ENCODE data around the gene TARDBP. TPM values are rescaled to one million over a fixed set of nuclear protein-coding genes. Genes with fewer than 3 reads are reported as not detected.
"Not testable (repeated sequence)": the region's sequence is repeated elsewhere in the genome, so short reads cannot be mapped to it uniquely, and the experiment has no call there.

TARDBP gene
- total RNA-seq, 1 donor from 2014 or later, result 61.9 TPM

DNA sequence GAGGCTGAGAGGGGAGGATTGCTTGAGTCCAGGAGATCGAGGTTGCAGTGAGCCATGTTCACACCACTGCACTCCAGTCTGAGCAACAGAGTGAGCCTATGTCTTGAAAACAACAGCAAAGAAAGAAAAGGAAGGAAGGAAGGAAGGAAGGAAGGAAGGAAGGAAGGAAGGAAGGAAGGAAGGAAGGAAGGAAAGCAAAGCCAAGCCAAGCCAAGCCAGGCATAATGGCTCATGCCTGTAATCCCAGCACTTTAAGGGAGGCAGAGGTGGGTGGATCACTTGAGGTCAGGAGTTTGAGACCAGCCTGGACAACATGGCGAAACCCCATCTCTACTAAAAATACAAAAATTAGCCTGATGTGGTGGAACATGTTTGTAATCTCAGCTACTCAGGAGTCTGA, 20.4 kb upstream of the TARDBP start:
- DNase-seq (ENCODE audit: low read depth in 2 of 2), result not testable (repeated sequence)

DNA sequence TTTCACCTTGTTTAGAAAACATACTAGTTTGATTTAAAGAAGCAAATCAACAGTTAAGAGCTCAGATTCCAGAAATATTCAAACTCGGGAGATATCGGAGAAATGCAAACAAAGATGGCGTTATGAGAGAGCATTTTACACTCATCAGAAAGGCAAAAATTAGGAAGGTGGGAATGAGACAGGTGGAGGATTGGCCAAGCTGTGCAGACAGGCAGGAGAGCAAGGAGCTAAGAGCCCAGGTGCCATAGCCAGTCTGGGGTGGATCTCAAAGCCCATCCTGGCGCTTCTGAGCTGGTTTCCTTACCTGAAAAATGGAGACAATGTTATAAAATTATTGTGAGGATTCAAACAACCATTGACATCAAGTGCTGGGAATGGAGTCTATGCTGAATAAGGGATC, 19.6 kb upstream of the TARDBP start:
- DNase-seq (ENCODE audit: low read depth in 2 of 2), result no peak

DNA sequence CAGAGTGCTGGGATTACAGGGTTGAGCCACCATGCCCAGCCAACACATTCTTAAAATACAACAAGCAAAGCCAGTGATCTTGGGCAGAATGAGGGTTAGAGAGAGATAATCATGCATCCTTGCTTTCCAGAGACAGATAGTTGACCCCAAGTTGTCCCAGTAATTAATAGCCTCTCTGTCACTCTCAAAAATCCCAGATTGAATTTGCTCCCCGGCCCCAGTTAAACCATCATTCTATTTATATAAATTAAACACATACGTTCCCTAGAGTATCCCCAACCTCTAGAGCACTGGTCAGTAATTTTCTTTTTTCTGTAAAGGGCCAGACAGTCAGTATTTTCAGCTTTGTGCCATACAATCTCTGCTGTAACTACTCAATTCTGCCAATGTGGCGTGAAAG, 16.4 kb upstream of the TARDBP start:
- DNase-seq (ENCODE audit: low read depth in 2 of 2), result no peak

DNA sequence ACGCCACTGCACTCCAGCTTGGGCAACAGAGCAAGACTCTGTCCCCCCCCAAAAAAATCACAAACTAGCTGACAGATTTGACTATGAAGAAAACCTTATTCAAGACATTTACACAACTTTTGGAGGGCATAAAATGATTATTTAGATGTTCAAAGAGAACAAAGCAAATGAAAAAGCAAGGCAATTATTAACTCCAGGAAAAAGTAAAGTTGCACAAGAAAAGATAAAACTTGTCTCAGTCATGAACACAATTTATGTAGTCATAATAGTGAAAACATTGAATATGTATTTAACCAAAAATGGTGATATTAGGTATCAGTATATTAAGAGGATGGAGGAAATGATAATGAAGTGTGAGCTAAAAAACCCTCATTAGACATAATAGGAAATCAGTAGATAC, 11.9 kb upstream of the TARDBP start:
- no peak for DNase-seq (ENCODE audit: low read depth in 2 of 2)

DNA sequence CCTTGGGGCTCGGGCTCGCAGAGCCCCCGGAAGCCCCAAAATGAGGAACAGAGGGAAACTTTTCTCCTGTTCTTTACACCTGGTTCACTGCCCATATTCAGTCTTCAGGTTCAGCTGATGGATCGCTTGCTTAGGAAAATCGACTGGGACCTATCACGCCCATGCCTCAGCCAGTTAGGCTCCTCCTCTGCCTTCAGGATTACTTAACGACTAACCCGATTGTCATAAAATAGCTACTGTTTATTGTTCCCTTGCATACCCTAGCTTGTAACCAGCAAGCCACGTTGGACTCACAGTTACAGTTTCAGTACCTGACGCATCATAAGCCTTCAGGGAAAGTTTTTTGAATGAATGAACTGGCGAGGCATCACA, 692 bp downstream of the TARDBP start:
- DNase-seq (ENCODE audit: low read depth in 2 of 2), result no peak

DNA sequence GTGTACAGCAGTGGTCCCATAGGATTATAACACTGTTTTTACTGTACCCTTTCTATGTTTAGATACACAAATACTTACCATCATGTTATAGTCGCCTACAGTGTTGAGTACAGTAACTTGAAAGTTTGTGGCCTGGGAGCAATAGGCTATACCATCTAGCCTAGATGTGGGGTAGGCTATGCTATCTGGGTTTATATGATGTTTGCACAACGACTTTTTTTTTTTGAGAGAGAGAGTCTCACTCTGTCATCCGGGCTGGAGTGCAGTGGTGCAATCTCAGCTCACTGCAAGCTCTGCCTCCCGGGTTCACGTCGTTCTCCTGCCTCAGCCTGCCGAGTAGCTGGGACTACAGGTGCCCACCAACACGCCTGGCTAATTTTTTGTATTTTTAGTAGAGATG, 6.9 kb downstream of the TARDBP start:
- DNase-seq (ENCODE audit: low read depth in 2 of 2), result not testable (repeated sequence)

DNA sequence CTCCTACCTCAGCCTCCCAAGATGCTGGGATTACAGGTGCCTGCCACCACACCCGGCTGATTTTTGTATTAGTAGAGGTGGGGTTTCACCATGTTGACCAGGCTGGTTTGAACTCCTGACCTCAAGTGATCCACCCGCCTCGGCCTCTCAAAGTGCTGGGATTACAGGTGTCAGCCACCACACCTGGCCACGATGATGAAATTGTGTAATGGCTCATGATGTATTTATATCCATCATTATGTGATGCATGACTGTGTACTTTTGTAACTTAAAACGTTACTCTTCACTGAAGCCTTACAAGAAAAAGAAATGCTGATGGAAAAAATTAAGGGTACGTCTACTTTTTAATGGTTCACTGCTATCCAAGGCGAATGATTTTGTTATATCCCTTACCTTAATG, 7.5 kb downstream of the TARDBP start:
- no peak for DNase-seq (ENCODE audit: low read depth in 2 of 2)

DNA sequence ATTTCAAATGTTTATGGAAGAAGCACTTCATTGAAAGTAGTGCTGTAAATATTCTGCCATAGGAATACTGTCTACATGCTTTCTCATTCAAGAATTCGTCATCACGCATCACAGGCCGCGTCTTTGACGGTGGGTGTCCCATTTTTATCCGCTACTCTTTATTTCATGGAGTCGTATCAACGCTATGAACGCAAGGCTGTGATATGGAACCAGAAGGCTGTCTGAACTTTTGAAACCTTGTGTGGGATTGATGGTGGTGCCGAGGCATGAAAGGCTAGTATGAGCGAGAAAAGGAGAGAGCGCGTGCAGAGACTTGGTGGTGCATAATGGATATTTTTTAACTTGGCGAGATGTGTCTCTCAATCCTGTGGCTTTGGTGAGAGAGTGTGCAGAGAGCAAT, 10.7 kb downstream of the TARDBP start:
- no peak for DNase-seq (ENCODE audit: low read depth in 2 of 2)

DNA sequence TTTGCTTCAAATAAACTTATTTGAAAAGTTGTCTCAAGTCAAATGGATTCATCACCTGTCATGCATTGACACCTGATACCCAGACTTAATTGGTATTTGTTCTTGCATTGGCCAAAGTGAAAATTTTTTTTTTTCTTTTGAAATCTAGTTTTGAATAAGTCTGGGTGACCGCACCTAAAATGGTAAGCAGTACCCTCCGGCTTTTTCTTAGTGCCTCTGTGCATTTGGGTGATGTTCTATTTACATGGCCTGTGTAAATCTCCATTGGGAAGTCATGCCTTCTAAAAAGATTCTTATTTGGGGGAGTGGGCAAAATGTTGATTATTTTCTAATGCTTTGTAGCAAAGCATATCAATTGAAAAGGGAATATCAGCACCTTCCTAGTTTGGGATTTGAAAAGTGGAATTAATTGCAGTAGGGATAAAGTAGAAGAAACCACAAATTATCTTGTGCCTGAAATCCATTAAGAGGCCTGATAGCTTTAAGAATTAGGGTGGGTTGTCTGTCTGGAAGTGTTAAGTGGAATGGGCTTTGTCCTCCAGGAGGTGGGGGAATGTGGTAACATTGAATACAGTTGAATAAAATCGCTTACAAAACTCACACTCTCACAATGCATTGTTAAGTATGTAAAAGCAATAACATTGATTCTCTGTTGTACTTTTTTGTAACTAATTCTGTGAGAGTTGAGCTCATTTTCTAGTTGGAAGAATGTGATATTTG, 11.9 kb downstream of the TARDBP start:
- DNase-seq (ENCODE audit: low read depth in 2 of 2), result no peak

DNA sequence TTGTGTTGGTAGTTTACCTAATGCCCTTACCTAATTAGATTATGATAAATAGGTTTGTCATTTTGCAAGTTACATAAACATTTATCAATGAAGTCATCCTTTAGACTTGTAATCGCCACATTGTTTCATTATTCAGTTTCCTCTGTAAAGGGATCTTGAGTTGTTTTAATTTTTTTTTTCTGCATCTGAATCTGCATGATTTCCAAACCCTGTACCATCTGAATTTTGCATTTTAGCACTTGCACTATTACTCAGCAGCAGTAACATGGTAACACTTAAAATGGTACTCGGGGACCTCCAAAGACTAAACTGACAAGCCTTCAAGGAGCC, 12.4 kb downstream of the TARDBP start:
- no peak for DNase-seq (ENCODE audit: low read depth in 2 of 2)

DNA sequence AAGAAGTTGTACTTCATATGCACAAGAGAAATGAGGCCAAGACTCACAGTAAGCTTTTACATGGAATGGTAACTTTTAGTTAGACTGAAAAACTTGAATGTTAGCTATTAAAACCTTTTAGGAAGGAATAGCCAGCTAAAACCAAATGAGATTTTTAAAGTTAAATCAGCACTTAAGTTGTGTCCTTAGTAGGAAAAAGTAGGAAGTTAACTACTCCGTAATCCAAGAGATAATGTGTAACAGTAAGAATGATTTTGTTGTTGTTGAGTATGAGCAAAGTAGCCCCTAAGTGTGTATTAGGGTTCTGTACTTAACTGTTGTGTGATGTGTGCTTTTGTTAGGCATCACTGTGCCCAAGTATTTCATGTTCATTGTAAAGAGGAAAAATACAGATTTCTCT, 13.2 kb downstream of the TARDBP start:
- DNase-seq (ENCODE audit: low read depth in 2 of 2), result no peak

DNA sequence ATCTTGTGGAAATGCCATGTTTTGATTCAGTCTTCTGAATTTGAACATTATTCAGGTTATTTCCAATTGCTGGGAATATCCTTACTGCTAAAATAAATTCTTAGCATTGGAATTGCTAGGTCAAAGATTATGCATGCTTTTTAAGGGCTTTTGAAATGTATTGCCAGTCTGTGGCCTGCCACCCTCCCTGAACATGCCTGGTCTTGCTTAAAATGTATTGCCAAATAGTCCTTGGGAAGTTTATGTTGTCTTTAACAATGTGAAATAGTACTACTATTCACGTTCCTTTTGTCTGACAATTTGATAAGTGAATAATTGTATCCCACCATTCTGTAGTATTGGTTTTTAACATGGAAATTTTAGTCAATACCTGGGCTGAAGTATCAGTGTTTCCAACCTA, 13.6 kb downstream of the TARDBP start:
- no peak for DNase-seq (ENCODE audit: low read depth in 2 of 2)

DNA sequence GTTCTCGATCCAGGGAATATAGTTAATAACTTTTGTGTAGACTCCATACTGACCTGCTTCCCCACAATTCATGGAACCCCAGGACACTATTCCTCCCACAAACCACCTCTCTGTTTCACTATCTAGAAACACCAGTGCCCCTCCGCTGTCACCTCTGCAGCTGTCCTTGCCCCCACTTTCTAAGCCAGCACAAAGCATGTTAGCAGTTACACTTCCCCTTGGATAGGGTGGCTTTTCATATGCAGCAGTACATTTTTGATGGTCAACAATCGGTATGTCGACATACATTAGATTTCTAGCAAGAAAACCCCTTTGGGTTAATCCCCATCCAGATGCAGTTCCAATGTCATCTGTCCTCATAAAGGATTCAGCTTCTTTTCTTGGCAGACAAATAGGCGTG, 14.4 kb downstream of the TARDBP start:
- no peak for DNase-seq (ENCODE audit: low read depth in 2 of 2)

DNA sequence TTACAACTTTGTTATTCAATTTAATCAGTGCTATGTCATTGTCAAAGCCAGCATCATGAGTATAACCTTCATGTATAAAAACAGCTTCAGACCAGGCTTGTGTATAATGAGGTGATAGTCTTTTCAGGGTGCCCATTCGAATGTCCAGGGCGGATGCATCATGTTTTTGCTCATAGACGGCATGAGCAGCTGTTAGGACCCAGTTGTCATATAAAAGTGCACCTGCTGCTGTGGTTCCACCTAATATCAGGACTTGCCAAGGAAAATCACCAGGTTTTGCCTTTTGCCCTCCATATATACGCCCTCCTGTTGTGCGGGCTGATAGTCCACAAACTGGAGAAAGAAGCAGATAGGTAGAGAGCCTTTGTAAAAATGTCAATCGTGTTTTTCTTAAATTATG, 14.9 kb downstream of the TARDBP start:
- no peak for DNase-seq (ENCODE audit: low read depth in 2 of 2)

DNA sequence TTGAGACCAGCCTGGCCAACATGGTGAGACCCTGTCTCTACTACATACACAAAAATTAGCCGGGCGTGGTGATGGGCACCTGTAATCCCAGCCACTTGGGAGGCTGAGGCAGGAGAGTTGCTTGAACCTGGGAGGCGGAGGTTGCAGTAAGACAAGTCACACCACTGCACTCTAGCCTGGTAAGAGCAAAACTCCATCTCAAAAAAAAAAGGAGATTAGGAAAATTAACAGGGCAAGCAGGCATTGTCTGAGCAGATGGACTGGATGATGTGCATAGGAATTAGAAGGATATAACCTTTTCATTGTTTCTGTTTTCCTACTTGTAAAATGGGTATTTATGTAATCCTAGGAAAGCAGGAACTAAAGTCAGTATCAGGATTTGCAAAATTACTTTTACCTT, 15.6 kb downstream of the TARDBP start:
- DNase-seq (ENCODE audit: low read depth in 2 of 2), result no peak

DNA sequence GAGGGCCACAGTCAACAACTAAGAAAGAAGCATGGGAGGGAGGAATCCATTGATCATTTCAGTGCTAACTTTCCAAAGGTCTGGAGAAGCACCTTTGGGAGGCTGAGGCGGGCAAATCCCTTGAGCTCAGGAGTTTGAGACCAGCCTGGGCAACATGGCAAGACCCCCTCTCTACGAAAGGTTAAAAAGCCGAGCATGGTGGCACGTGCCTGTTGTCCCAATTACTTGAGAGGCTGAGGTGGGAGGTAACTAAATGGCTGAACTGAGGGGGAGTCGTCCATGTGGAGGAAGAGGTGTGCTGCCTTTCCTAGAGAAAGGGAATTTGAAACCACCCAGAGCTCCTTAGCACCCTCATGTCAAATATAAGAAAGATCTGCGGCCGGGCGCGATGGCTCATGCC, 18.4 kb downstream of the TARDBP start:
- DNase-seq (ENCODE audit: low read depth in 2 of 2), result no peak

DNA sequence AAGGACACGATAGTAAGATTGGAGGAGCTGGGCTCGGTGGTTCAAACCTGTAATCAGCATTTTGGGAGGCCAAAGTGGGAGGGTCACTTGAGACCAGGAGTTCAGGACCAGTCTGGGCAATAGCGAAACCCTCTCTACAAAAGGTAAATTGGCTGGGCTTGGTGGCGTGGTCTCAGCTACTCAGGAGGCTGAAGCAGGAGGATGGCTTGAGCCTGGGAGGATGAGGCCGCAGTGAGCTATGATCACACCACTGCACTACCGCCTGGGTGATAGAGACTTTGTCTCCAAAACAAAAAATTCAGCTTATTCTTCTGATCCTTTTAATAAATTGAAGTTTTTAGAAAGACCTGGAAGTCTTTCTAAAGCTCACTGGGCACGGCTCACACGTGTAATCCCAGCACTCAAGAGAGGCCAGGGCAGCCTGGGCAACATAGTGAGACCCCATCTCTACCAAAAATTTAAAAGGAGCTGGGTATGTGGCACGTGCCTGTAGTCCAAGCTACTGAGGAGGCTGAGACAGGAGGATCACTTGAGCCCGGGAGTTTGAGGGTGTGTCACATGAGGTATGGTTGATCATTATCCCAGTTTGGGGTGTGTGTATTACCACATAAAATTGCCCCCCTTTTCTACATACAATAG, 19.3 kb downstream of the TARDBP start:
- no peak for DNase-seq (ENCODE audit: low read depth in 2 of 2)

DNA sequence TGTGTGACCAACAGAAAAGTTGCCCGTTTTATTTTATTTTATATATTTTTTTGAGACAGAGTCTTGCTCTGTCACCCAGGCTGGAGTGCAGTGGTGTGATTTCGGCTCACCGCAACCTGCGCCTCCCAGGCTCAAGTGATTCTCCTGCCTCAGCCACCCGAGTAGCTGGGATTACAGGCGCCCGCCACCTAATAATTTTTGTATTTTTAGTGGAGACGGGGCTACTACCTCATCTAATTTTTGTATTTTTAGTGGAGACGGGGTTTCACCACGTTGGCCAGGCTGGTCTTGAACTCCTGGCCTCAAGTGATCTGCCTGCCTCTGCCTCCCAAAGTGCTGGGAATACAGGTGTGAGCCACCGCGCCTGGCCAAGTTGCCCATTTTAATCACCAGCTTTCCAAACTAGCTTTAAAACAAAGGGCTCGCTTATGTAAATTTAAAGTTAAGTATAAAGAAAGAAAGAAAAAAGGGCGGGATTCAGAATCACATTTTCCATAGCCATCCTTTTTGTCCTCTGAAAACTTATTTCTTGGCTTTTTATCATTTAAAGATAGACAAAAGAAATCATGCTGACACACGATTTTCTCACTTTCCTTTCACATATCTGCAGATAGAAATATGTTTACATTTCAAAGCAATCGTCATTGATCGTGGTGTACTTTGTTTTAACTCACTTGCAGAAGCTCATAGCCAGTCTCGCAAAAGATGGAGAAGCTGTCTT, 24.7 kb downstream of the TARDBP start:
- not testable (repeated sequence) for DNase-seq (ENCODE audit: low read depth in 2 of 2)

DNA sequence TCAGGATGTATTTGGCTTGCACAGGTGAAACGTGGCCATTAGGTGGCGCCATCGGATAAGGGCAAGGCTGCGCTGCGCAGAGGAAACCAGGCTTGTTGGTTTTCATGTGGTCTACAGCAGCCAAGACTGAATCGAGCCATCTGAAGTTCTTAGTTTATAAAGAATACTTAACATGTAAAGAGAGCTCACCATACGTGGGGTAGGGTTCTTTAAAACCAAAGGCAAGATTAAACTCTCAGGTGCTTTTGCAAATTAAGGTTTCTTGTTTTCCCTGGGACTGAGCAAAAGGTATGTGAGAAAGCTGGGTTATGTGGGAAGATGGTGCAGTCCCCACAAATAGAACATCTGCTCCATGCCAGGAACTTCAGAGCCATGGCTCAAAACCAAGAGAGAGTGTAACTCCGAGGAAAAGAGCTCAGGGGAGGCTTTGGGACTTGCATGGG, 25.3 kb downstream of the TARDBP start:
- peak; percentile 87 to 90 for DNase-seq (ENCODE audit: low read depth in 2 of 2)

DNA sequence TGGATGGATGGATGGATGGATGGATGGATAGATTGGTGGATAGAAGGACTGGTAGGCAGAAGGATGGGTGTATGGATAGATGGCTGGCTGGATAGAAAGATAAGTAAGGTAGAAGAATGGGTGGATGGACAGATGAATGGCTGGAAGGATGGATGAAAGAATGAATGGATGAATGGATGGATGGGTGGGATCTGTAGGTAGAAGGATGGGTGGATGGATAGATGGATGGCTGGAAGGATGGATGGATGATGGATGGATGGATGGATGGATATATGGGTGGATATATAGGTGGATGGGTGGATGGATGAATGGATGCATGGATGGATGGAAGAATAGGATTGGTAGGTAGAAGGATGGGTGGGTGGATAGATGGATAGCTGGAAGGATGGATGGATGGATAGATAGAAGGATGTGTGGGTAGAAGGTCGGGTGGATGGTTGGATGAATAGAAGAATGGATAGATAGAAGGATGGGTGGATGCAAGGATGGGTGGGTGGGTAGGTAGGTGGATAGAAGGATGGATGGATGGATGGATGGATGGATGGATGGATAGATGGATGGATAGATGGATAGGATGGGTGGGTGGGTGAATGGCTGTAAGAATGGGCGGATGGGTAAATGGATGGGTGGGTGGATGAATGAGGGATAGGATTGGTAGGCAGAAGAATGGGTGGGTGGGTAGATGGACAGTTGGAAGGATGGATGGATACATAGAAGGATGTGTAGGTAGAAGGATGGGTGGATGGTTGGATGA, 27.1 kb downstream of the TARDBP start:
- DNase-seq (ENCODE audit: low read depth in 2 of 2), result no peak

DNA sequence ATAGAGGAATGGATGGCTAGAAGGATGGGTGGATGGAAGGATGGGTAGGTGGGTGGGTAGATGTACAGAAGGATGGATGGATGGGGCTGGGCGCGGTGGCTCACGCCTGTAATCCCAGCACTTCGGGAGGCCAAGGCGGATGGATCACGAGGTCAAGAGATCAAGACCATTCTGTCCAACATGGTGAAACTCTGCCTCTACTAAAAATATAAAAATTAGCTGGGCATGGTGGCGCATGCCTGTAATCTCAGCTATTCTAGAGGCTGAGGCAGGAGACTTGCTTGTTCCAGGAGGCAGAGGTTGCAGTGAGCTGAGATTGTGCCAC, 27.6 kb downstream of the TARDBP start:
- DNase-seq (ENCODE audit: low read depth in 2 of 2), result not testable (repeated sequence)

DNA sequence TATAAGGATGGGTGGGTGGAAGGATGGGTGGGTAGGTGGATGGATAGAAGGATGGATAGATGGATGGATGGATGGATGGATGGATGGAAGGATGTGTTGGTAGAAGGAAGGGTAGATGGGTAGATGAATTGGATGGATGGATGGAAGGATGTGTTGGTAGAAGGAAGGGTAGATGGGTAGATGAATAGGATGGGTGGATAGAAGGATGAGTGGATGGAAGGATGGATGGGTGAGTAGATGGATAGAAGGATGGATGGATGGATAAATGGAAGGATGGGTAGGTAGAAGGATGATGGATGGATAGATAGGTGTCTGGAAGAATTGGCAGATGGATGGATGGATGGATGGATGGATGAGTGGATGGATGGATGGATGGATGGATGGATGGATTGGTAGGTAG, 28.6 kb downstream of the TARDBP start:
- DNase-seq (ENCODE audit: low read depth in 2 of 2), result no peak

Measured in lung microvascular endothelial cell (primary cell).